Keratinocyte (primary cell): ENCODE results near the gene ITGB3.

Experiments
- CTCF ChIP-seq, 3 experiments: IDR thresholded peaks in 1 of 3; conservative IDR thresholded peaks in 1 of 3; optimal IDR thresholded peaks in 1 of 3; 2 replicates in 2 of 3; 3 replicates in 1 of 3; pipeline versions ENCODE3 to v1.5.1; 2011; ENCODE audit warnings: low read length in 3 of 3, mild to moderate bottlenecking in 3 of 3, moderate library complexity in 2 of 3, control low read depth in 1 of 3, inconsistent platforms in 1 of 3; ENCODE audit not compliant: insufficient read depth in 2 of 3; ENCODE audit errors: extremely low read depth in 1 of 3
- EZH2 ChIP-seq: IDR thresholded peaks from one replicate; pipeline ENCODE4 v1.6.1; 2012; ENCODE audit warnings: inconsistent platforms, mild to moderate bottlenecking, low read length, moderate library complexity

- TF ChIP-seq CTCF (optimal IDR thresholded peaks at IDR 0.05 in 1 of 3, IDR thresholded peaks at IDR 0.05 in 1 of 3, conservative IDR thresholded peaks at IDR 0.05 in 1 of 3; ENCODE audit: extremely low read depth in 1 of 3, insufficient read depth in 2 of 3, low read length in 3 of 3) (no peak), EZH2 (no peak)
Observed at GRCh38 chr17:47240806-47241205, 12.8 kb upstream of the ITGB3 start.
